ENCODE data around the gene CORO6.
A peak's percentile ranks its signal among the peaks of the same experiment; 100 is the strongest.

Gene CORO6

DNA sequence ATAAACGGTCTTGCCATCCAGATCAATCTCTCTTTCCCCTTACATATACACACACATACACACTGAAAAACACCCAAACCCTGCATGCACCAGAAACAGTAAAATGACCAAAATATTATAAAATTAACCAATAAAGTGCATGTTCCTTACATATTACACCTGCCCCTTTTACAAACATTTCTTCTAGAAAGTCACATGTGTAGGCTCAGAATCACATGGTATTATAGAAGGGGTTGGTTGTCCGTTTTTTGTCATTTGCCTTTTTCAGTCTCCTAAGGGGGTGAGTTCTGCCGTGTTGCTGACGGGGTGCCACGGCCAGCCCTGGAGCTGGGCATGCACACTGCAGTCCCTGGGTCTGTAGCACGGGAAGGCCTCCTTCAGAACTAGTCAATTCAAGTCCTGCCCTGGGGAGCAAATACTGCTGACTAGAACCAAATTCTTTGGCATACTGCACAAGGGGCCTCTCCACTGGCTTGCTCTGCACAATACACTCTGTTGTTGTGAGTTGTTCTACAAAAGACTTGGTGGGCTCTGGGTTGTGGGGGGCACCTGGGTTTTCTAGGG, 8.0 kb upstream of the CORO6 start:
- no peak for DNase-seq

- no peak for DNase-seq
Observed at GRCh38 chr17:29629839-29630238, 7.1 kb upstream of the CORO6 start.

GRCh38 chr17:29628644-29629043, 5.9 kb upstream of the CORO6 start:
- no peak for DNase-seq

DNA sequence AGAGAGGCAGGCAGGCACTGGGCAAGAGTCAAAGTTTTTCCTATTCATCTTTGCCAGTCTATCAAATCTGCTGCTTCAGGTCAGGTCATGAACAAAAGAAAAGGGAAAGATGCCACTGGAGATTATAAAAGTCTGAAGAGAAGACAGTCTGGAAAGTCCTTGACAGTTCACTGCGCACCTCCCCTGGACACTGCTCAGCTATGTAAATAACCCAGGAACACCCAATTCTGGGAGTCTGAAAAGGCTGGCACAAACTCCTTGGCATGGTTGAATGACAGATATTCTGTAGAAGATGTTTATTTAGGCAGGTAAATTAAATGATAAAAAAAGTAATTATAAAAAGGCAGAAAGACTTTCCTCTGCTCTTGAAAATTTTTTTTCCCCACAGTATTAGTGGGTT, 5.2 kb upstream of the CORO6 start:
- DNase-seq: no peak

- peak; percentile 41 for DNase-seq
Observed at GRCh38 chr17:29625037-29625750, 2.5 kb upstream of the CORO6 start.

GRCh38 chr17:29624586-29624985, 1.9 kb upstream of the CORO6 start:
- no peak for DNase-seq

DNA sequence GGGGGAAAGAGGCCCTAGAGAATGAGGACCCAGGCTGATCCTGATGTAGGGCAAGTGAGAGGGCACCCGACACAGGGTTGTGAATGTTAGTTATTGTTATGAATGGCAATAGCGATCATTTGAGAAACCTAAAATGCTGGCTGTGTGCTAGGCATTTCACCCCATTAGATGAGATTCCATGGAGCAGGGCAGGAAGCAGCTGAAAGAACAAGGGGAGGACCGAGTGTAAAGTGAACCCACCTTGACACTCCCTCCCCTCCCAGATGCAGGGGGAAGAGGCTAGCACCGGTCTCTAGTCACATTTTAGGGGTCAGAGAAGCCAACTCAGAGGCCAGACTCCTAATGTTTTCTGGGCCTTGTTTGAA, 553 bp upstream of the CORO6 start:
- DNase-seq: no peak

DNA sequence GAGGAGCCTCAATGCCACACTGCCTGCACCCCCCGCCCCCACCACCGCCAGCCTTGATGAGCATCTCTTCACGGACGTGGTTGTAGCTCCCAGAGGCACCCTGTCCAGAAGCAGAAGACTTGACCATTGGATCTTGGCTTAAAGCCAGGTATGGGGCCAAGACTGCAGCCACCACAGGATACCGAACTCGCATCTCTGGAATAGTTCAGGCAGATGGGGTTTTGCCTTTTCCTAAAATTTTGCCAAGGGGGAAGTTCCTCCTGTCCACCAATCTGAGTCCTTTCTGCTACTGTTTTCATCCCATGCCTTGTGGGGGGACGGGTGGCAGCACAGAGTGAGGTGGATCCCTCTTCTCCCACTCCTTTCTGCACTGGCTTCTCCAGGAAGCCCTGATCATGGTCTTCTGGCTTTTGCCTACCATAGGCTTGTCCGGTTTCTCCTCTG, 939 bp downstream of the CORO6 start:
- no peak for DNase-seq

DNA sequence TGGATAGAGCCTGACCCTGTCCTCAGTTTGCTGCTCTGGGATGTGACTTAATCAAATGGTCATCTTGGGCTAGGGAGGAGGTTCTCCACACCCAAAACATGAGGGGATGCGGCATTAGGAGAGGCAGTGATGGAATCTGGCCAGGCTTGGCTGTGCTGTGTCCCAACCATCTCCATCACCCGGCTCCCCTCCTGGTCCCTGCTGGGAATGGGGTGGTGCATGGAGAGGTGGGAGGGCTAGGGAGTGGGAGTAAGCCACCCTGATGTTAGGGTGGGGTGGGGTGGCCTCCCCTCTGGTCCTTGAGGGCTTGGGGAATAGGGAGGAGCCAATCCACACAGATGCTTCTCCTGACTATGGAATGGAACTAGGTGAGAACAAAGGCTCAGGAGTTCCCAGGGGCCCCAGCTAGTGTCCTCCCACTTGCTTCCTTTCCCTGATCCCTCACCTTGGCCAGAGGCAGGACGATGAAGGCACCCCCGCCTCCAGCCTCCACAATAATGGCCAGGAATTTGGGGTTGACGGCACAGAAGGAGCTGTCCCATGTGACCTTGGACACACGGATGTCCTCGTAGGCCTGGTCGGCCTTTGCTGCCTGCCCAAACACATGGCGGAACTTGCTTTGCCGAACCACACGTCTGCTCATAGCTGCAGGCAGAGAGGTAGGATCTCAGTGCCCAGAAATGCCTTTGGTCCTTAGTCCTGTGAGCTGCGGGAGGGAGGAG, 1.8 kb downstream of the CORO6 start:
- DNase-seq: no peak

DNA sequence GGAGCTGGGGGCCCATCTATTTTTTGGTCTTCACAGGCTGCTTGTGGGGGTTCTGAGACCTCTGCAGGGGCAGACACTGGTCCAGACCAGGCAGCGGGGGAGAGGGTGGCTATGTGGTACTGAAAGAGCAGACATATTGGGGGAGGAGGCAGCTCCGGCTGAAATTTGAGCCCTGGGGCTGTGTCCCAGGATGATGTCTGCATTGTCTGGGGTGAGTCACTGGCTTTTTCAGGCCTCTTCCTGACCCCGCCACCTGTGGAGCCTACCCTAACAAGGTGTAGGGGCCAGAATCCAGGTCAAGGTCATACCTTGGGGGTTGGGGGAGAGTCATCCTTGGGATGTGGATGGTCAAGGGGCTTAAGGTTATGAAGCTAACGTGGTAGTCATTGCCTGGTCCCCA, 2.4 kb downstream of the CORO6 start:
- no peak for DNase-seq

DNA sequence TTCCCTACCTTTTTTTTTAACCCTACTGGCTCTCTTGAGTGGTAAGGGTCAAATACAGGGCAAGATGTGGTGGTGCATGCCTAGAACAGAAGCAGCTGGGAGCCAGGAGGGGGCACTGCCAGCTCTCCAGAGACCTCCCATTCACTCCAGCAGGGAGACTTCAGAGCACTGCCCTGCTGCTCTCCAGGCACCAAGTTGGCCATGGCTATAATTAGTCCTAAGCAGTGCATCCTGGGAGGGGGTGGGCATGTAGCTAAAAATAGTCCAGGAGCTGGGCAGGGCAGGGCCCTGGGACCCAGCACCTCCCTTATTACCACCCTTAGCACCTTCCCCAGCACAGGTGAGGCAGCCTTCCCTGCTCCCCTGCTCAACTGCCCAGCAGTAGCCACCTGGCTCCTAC, 3.5 kb downstream of the CORO6 start:
- DNase-seq: peak; percentile 48

DNA sequence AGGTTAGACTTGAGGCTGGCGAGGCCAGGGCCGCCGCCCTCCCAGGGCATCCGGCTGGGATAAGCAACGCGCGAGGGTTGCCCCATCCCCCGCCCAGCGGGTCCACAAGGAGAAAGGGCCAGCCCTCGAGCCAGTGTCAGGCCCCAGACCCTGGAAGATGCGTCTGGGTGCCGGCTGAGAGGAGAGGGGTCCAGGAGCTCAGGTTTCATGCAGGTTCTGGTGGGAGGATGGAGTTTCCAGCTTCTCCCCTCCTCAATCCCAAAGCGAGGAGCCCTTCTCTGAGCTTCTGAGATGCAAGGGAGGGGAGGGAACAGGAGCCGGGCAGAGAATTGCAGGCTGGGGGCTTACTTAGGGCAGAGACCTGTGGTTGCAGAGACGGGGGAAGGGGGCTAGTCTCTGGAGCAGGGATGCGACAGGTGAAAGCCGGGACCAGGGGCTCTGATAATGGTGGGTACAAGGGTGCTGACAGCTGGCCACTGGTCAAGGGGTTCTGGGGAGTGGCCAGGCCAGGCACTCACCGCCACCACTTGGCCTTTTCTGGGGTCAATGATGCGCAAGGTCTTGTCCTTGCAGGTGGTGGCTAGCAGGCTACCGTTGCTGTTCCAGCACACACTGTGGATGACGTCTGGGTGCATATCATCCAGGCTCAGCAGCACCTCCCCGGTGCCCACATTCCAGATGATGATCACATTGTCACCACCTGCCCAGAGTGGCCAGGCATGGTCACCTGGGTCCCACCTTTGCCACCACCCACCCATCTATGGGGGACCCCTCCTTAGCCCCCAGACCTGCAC, 4.2 kb downstream of the CORO6 start:
- DNase-seq: peak; percentile 61

GRCh38 chr17:29617481-29618271, 5.0 kb downstream of the CORO6 start:
- DNase-seq: peak; percentile 92

- peak; percentile 95 for DNase-seq
Observed at GRCh38 chr17:29617125-29617480, 5.6 kb downstream of the CORO6 start.

DNA sequence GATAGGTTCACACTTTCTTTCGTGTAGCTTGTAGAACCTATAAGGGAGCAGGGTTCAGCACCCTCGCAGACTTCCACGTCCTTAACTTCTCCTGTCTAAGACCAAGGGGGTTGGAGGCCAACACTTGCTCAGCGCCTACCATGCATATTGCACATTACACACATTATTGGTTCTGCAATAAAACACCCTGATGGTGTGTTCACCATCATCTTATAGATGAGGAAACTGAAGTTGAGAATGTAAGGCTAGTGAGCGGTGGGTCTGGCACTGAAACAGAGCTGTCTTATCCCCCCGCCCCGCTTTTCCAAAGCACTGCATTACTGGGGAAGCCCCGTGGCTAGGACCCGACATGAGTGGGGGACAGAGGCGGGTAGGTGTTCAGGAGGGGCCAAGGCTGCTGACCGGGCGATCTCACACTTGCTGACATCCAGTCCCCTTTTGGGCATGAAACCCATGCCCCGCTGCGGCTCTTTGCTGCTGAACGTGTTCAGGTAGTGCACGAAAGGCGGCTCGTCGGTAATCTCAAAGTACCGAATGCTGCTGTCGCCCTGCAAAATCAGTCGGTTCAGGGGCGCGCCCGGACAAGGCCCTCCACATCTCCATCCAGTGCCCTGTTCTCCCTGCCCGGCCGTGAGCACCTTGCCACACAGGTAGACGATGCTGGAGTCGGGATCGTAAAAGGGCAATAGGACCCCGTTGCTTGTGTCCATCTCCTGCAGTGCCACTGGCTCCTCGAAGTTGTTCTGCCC, 6.2 kb downstream of the CORO6 start:
- peak; percentile 53 for DNase-seq

DNA sequence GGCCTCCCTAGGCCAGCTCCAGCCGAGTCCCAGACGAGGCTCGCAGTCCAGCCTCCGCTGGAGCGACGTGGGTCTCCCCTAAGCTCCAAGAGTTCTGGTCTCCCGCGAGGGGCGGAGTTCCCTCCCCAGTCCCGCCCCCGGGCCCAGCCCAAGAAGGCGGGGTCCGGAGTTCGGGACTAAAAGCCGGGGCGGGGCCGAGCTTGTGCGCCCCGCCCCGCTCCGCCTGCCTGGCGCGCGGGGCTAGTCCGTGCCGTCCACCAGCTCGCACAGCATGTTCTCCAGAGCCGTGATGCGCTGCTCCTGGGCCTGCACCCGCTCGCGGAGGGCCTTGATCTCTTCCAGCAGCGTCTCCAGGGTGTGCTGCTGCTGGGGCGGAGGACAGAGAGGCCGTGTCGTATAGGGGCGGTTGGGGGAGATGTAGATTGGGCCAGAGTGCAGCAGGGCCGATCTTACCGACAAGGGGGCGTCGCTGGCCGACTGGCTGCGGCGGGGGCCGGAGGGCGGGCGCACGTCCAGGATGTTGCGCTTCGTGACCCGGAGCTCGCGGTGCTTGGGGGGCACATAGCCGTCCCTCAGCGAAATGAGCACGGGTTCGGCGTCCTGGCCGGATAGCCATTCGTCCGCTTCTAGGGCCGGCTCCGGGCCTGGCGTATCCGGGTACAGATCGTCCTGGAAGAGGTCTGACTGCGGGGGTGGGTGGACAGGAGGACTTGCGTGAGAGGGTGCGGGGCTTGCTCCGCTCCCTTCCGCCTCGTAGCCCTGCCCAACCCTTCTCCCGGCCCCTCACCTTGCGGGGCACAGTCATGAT, 7.0 kb downstream of the CORO6 start:
- peak; percentile 97 for DNase-seq

- peak; percentile 66 for DNase-seq
Observed at GRCh38 chr17:29615048-29615385, 7.7 kb downstream of the CORO6 start.

DNA sequence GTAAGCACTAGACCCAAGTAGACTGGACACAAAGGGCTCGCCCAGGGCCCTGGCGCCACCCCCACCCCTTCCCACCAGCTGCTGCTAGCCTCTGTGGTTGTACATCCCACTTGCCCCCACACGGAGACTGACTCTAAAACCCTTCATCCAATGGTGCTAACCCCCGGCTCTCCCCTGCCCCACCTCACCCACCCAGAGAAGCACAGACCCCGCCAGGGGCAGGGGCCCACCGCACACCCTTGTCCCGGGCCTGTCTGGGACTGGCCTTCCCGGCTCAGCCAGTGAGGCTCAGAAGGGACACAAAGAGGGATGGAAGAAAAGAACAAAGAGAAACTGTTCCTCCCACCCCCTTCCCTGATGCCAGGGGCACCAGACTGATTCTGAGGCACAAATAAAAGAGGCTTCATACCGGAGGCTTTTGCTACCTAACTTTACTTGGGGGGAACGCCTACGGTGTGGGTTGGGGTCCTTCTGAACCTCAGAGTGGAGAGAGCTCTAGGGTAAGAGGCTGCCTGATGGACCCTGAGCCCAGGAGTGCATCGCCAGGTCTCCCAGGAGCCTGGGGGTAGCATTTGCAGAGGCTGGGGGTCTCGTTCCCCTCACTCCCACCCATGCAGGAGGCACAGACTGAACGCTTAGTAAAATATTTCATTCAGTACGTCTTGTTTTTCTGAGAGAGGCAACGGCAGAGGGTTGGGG, 8.2 kb downstream of the CORO6 start:
- DNase-seq: no peak

DNA sequence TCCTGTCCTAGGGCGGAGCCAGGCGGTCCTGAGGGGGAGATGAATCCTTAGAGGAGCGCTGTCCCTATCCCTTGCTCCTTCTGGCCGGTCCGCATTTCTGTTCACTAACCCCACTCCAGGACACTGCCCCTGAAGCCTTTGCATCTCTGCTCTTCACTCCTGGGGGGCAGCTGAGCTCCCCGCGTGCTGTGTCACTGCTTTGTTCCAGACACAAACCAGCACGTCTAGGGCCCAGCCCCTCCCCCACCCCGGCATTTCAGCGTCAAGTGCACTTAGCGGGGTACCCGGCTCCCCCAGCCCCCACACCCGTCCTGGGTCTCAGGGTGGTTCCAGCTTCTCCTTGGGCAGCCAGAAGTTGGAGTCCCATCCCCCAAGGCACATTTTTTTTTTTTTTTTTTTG, 8.9 kb downstream of the CORO6 start:
- no peak for DNase-seq

GRCh38 chr17:29613352-29613837, 9.3 kb downstream of the CORO6 start:
- no peak for DNase-seq

All from NCI-H82 (cell line).